ENCODE data around the gene TERF2IP. TPM values are rescaled to one million over a fixed set of nuclear protein-coding genes. Genes with fewer than 3 reads are reported as not detected.

Gene TERF2IP
- total and polyA plus RNA-seq, 2 of the 13 experiments (the other 11 are each of a cell fraction or from before 2014, with no cell fraction given), result 26.4 to 50.2 TPM

GRCh38 chr16:75622761-75623605, 24.6 kb upstream of the TERF2IP start, which contains the start of gene ADAT1 (continued):
- TF ChIP-seq ARID5B (CRISPR knock-in tag; IDR thresholded peaks at IDR 0.05) (peak; percentile 72), ZNF530 (CRISPR knock-in tag; IDR thresholded peaks at IDR 0.05; ENCODE audit: low read depth) (no peak), ERF (CRISPR knock-in tag; IDR thresholded peaks at IDR 0.05) (peak; percentile 86), ZNF503 (CRISPR knock-in tag; IDR thresholded peaks at IDR 0.05) (0 out of 2 replicates have a peak, but pooled peaks have one; percentile 19), GTF2F1 (IDR thresholded peaks at IDR 0.05; ENCODE audit: low read length) (no peak), PAWR (CRISPR knock-in tag; IDR thresholded peaks at IDR 0.05; ENCODE audit: borderline replicate concordance) (no peak), RBFOX2 (IDR thresholded peaks at IDR 0.05; ENCODE audit: low read depth, low read length) (peak; percentile 88), CHCHD3 (CRISPR knock-in tag; IDR thresholded peaks at IDR 0.05) (no peak), ZBTB25 (CRISPR knock-in tag; IDR thresholded peaks at IDR 0.05) (peak; percentile 82; the same call in 1 of the 2 replicates), ZBTB10 (CRISPR knock-in tag; IDR thresholded peaks at IDR 0.05; ENCODE audit: borderline replicate concordance) (no peak), ZNF12 (CRISPR knock-in tag; IDR thresholded peaks at IDR 0.05) (no peak), ZBTB8A (CRISPR knock-in tag; IDR thresholded peaks at IDR 0.05; ENCODE audit: borderline replicate concordance, low read depth) (no peak), TMF1 (CRISPR knock-in tag; IDR thresholded peaks at IDR 0.05; ENCODE audit: low read depth) (0 out of 2 replicates have a peak, but pooled peaks have one; percentile 29), ZFY (CRISPR knock-in tag; IDR thresholded peaks at IDR 0.05) (peak; percentile 94), TBX2 (CRISPR knock-in tag; IDR thresholded peaks at IDR 0.05; ENCODE audit: borderline replicate concordance) (peak; percentile 80), XRCC5 (optimal IDR thresholded peaks at IDR 0.05; ENCODE audit: low read length) (peak; percentile 50), CENPBD1 (CRISPR knock-in tag; IDR thresholded peaks at IDR 0.05; ENCODE audit: borderline replicate concordance, low read depth) (no peak), TBX3 (IDR thresholded peaks at IDR 0.05; ENCODE audit: borderline replicate concordance) (peak; percentile 39; the same call in 1 of the 2 replicates), ZNF496 (CRISPR knock-in tag; IDR thresholded peaks at IDR 0.05; ENCODE audit: insufficient replicate concordance) (no peak)

Measured in HepG2 (cell line).